ENCODE results near the gene KCTD14. TPM values are rescaled to one million over a fixed set of nuclear protein-coding genes. Genes with fewer than 3 reads are reported as not detected.
"Not testable (repeated sequence)": the region's sequence is repeated elsewhere in the genome, so short reads cannot be mapped to it uniquely, and the experiment has no call there.

The KCTD14 gene
- total and polyA plus RNA-seq, 9 donors, result 0.89 to 2.0 (median 1.7) TPM

GRCh38 chr11:78009062-78009461 is 14.0 kb downstream of the KCTD14 start:
- no peaks in the 10 kb centered on the region for H3K9me3 ChIP-seq (replicated peaks; ENCODE audit: control insufficient read depth, low read depth, low read length)
- H3K4me1 ChIP-seq (ENCODE audit: control insufficient read depth, insufficient read depth, low read length), result no peaks in the 10 kb centered on the region
- H3K27me3 ChIP-seq (ENCODE audit: control insufficient read depth, insufficient read depth, low read length), result no peaks in the 10 kb centered on the region
- 69% methylated on average over 2 of the region's 2 CpGs for WGBS (ENCODE audit: insufficient coverage)
- DNase-seq, result no peak
- no peak overlapping the region for H3K27ac ChIP-seq (ENCODE audit: low read length)
- no peaks in the 10 kb centered on the region for H3K36me3 ChIP-seq (ENCODE audit: control insufficient read depth, insufficient read depth, low read length)
- H3K4me3 ChIP-seq (ENCODE audit: low read length), result no peak overlapping the region

- no peak overlapping the region for H3K27ac ChIP-seq (ENCODE audit: low read length)
- peak; percentile 54 for DNase-seq
- H3K4me3 ChIP-seq (ENCODE audit: low read length), result no peak overlapping the region
- H3K9me3 ChIP-seq (replicated peaks; ENCODE audit: control insufficient read depth, low read depth, low read length), result no peaks in the 10 kb centered on the region
- no peaks in the 10 kb centered on the region for H3K36me3 ChIP-seq (ENCODE audit: control insufficient read depth, insufficient read depth, low read length)
- H3K27me3 ChIP-seq (ENCODE audit: control insufficient read depth, insufficient read depth, low read length), result no peaks in the 10 kb centered on the region
- WGBS (ENCODE audit: insufficient coverage), result no CpG with 5 or more reads among the region's 1 CpG
- peaks cover 2% of the 10 kb centered on the region for H3K4me1 ChIP-seq (ENCODE audit: control insufficient read depth, insufficient read depth, low read length)
Observed at GRCh38 chr11:78000193-78000592, 22.9 kb downstream of the KCTD14 start.

DNA sequence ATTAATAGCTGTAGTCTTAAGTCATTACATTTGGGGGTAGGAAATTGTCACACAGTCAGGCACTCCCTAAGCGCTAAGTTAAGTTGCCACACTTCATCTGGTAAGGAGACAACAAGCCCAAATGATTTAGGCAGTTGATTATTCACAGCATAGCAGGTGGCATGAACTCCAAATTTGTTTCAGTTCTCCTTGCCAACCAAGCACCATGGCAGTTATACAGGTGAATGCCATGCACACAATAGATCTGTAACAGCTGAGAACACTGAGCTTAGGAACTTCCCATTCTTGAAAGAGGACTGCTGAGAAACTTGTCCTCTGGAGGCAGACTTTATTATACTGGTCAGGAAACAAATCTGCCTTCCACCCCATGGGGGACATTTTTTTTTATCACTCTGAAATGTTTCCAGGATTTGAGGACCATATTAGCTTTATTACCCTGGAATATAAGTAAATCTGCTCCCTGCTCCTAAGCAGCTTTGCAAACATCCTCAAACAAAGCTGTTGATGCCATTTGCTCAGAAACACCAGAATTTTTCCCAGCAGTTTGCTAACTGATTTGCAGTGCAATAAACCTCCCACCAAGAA is 23.5 kb downstream of the KCTD14 start:
- no peak overlapping the region for H3K27ac ChIP-seq (ENCODE audit: low read length)
- no peaks in the 10 kb centered on the region for H3K36me3 ChIP-seq (ENCODE audit: control insufficient read depth, insufficient read depth, low read length)
- H3K27me3 ChIP-seq (ENCODE audit: control insufficient read depth, insufficient read depth, low read length), result no peaks in the 10 kb centered on the region
- no peak for DNase-seq
- H3K4me1 ChIP-seq (ENCODE audit: control insufficient read depth, insufficient read depth, low read length), result peaks cover 5% of the 10 kb centered on the region
- WGBS (ENCODE audit: insufficient coverage), result 89% methylated on average over 1 of the region's 1 CpG
- H3K4me3 ChIP-seq (ENCODE audit: low read length), result no peak overlapping the region
- H3K9me3 ChIP-seq (replicated peaks; ENCODE audit: control insufficient read depth, low read depth, low read length), result no peaks in the 10 kb centered on the region

DNA sequence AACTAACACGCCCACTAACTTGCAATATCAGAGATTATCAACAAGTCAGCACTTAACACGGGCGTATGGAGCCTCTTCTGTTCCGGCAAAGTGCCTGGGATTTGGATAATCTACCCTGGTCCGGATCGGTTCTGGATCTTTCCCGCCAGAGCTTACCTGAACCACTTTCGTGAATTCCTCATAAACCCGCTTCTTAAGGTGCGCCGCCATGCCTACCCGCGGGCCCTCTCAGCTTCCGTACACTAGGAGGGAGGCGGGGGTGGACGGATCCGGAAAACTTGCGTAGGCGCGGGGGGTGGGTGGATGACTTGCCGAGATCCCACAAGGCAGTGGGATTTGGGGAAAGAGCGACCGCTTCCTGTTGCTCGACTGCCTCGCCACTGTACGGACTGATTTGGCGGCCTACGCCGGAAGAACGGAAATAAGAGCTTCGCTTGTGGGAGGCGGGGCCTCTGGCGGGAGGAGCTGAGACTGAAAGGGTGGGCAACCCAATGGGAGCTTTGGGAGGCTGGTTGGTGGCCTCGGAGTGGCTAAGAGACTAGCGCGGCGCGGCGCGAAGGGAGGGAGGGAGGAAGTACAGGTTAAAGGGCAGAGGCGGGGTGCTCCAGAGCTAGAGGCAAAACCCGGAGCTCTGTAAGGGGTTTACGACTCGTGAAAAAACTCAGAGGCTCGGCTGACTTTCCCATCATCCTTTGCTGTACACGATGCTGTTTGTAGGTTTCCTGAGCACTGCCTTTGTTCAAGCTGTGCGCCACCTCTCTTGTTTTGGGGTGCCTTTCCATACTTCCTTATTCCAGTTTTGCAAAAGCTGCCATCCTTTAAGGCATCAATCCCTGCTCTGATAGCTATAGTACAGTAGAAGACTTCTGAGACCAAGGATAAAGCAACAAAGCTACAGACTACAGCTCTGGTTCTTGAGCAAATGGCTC is 28.4 kb downstream of the KCTD14 start, which contains the start of gene INTS4:
INTS4 (minus strand) TSS at position 235 of the 929 bp plus-strand sequence; CDS start at position 210, 25 bp downstream.
- H3K27ac ChIP-seq (ENCODE audit: low read length), result peak within 1 kb of the TSS; percentile 98
- H3K27me3 ChIP-seq (ENCODE audit: control insufficient read depth, insufficient read depth, low read length), result no peaks in the 10 kb centered on the region
- peaks cover 12% of the 10 kb centered on the region for H3K4me1 ChIP-seq (ENCODE audit: control insufficient read depth, insufficient read depth, low read length)
- H3K36me3 ChIP-seq (ENCODE audit: control insufficient read depth, insufficient read depth, low read length), result peaks cover 8% of the 10 kb centered on the region
- 0% methylated on average over 39 of the region's 47 CpGs for WGBS (ENCODE audit: insufficient coverage)
- peak within 1 kb of the TSS; percentile 69 for H3K4me3 ChIP-seq (ENCODE audit: low read length)
- H3K9me3 ChIP-seq (replicated peaks; ENCODE audit: control insufficient read depth, low read depth, low read length), result no peaks in the 10 kb centered on the region
- peak; percentile 100 for DNase-seq

GRCh38 chr11:77993902-77994301 is 29.2 kb downstream of the KCTD14 start:
- peaks cover 10% of the 10 kb centered on the region for H3K4me1 ChIP-seq (ENCODE audit: control insufficient read depth, insufficient read depth, low read length)
- H3K4me3 ChIP-seq (ENCODE audit: low read length), result peak overlapping the region; percentile 69
- DNase-seq, result no peak
- no peak overlapping the region for H3K27ac ChIP-seq (ENCODE audit: low read length)
- peaks cover 14% of the 10 kb centered on the region for H3K36me3 ChIP-seq (ENCODE audit: control insufficient read depth, insufficient read depth, low read length)
- H3K9me3 ChIP-seq (replicated peaks; ENCODE audit: control insufficient read depth, low read depth, low read length), result no peaks in the 10 kb centered on the region
- 0% methylated on average over 2 of the region's 11 CpGs for WGBS (ENCODE audit: insufficient coverage)
- H3K27me3 ChIP-seq (ENCODE audit: control insufficient read depth, insufficient read depth, low read length), result no peaks in the 10 kb centered on the region

DNA sequence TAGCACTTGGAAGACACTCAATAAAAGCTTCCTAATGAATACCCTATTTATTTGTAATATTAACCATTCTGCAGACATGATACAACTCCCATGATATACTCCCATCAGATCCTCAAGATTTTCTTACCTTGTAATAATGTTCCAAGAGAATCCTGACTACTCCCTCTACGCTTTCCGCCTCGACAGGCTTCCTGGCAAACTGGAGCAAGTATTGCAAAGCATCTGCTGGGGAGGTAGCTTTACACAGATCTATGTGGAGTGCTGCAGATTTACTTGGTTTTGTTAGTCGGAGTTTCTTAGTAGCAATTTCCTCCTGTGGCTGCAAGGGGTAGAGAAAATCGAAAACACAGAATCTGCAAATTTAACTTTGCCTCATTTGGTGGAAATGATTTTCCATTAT is 32.1 kb downstream of the KCTD14 start:
- Histone ChIP-seq H3K4me1 (ENCODE audit: control insufficient read depth, insufficient read depth, low read length) (peaks cover 10% of the 10 kb centered on the region), H3K9me3 (replicated peaks; ENCODE audit: control insufficient read depth, low read depth, low read length) (no peaks in the 10 kb centered on the region), H3K36me3 (ENCODE audit: control insufficient read depth, insufficient read depth, low read length) (peaks cover 19% of the 10 kb centered on the region), H3K27me3 (ENCODE audit: control insufficient read depth, insufficient read depth, low read length) (no peaks in the 10 kb centered on the region), H3K4me3 (ENCODE audit: low read length) (no peak overlapping the region), H3K27ac (ENCODE audit: low read length) (no peak overlapping the region)
- no peak for DNase-seq
- no CpG with 5 or more reads among the region's 5 CpGs for WGBS (ENCODE audit: insufficient coverage)

GRCh38 chr11:77986456-77986855 is 36.6 kb downstream of the KCTD14 start:
- not testable (repeated sequence) for H3K27ac ChIP-seq (ENCODE audit: low read length); DNase-seq; H3K4me3 ChIP-seq (ENCODE audit: low read length); H3K27me3 ChIP-seq (ENCODE audit: control insufficient read depth, insufficient read depth, low read length); H3K9me3 ChIP-seq (replicated peaks; ENCODE audit: control insufficient read depth, low read depth, low read length); H3K4me1 ChIP-seq (ENCODE audit: control insufficient read depth, insufficient read depth, low read length)
- H3K36me3 ChIP-seq (ENCODE audit: control insufficient read depth, insufficient read depth, low read length), result peaks cover 23% of the 10 kb centered on the region
- WGBS (ENCODE audit: insufficient coverage), result no CpG with 5 or more reads among the region's 8 CpGs

- Histone ChIP-seq H3K27ac (ENCODE audit: low read length) (no peak overlapping the region), H3K4me1 (ENCODE audit: control insufficient read depth, insufficient read depth, low read length) (no peaks in the 10 kb centered on the region), H3K9me3 (replicated peaks; ENCODE audit: control insufficient read depth, low read depth, low read length) (no peaks in the 10 kb centered on the region), H3K27me3 (ENCODE audit: control insufficient read depth, insufficient read depth, low read length) (no peaks in the 10 kb centered on the region), H3K36me3 (ENCODE audit: control insufficient read depth, insufficient read depth, low read length) (peaks cover 19% of the 10 kb centered on the region), H3K4me3 (ENCODE audit: low read length) (no peak overlapping the region)
- WGBS (ENCODE audit: insufficient coverage), result 100% methylated on average over 2 of the region's 2 CpGs
- no peak for DNase-seq
Observed at GRCh38 chr11:77981346-77981947, 41.6 kb downstream of the KCTD14 start.

GRCh38 chr11:77968337-77968736 is 54.7 kb downstream of the KCTD14 start:
- H3K9me3 ChIP-seq (replicated peaks; ENCODE audit: control insufficient read depth, low read depth, low read length), result no peaks in the 10 kb centered on the region
- no peaks in the 10 kb centered on the region for H3K27me3 ChIP-seq (ENCODE audit: control insufficient read depth, insufficient read depth, low read length)
- no peaks in the 10 kb centered on the region for H3K4me1 ChIP-seq (ENCODE audit: control insufficient read depth, insufficient read depth, low read length)
- H3K27ac ChIP-seq (ENCODE audit: low read length), result no peak overlapping the region
- no CpG with 5 or more reads among the region's 2 CpGs for WGBS (ENCODE audit: insufficient coverage)
- no peak overlapping the region for H3K4me3 ChIP-seq (ENCODE audit: low read length)
- peaks cover 7% of the 10 kb centered on the region for H3K36me3 ChIP-seq (ENCODE audit: control insufficient read depth, insufficient read depth, low read length)
- DNase-seq, result no peak

DNA sequence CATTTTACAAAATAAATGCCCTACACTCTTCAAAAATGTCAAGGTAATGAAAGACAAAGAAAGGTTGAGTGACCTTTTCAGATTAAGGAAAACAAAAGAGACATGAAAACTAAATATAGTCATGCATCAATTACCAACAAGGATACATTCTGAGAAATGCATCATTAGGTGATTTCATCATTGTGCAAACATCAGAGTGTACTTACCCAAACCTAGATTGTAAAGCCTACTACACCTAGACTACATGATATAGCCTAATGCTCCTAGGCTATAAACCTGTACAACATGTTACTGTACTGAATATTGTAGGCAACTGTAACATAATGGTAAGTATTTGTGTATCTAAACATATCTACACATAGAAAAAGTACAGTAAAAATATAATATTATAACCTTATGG is 55.3 kb downstream of the KCTD14 start:
- no peak overlapping the region for H3K4me3 ChIP-seq (ENCODE audit: low read length)
- H3K36me3 ChIP-seq (ENCODE audit: control insufficient read depth, insufficient read depth, low read length), result peaks cover 7% of the 10 kb centered on the region
- no peaks in the 10 kb centered on the region for H3K9me3 ChIP-seq (replicated peaks; ENCODE audit: control insufficient read depth, low read depth, low read length)
- DNase-seq, result no peak
- no peaks in the 10 kb centered on the region for H3K4me1 ChIP-seq (ENCODE audit: control insufficient read depth, insufficient read depth, low read length)
- H3K27ac ChIP-seq (ENCODE audit: low read length), result no peak overlapping the region
- no peaks in the 10 kb centered on the region for H3K27me3 ChIP-seq (ENCODE audit: control insufficient read depth, insufficient read depth, low read length)

Data from muscle of leg (tissue), 11 donors.